Natural killer cell (primary cell): ENCODE results near the gene HHIP. TPM values are rescaled to one million over a fixed set of nuclear protein-coding genes. Genes with fewer than 3 reads are reported as not detected.

Experiments
- ATAC-seq, 3 donors: fragments of 150-1000 bp in 2 of 3; fragments of 200-7000 bp in 1 of 3; cut with Tn5 transposase; 1 replicate in 1 of 3; 2 replicates in 2 of 3; pipeline ENCODE4 v1.10.0; 2021; ENCODE audit warnings: mild to moderate bottlenecking in 2 of 3, moderate library complexity in 2 of 3
- DNase-seq, 2 donors: peaks; one replicate each; pipeline versions ENCODE4 v3.0.0 to v3.0.0-alpha.2; 2013 to 2021; ENCODE audit warnings: mixed read lengths in 1 of 2
- H3K27ac ChIP-seq: one replicate; pipeline ENCODE4 v1.5.1; 2013; ENCODE audit warnings: mild to moderate bottlenecking, low read length
- H3K27me3 ChIP-seq: one replicate; pipeline ENCODE4 v1.6.1; 2013; ENCODE audit warnings: low read length; ENCODE audit not compliant: control insufficient read depth, insufficient read depth
- H3K36me3 ChIP-seq: one replicate; pipeline ENCODE4 v1.6.1; 2013; ENCODE audit warnings: low read length; ENCODE audit not compliant: control insufficient read depth, insufficient read depth
- H3K4me1 ChIP-seq: one replicate; pipeline ENCODE4 v1.6.1; 2013; ENCODE audit warnings: low read length; ENCODE audit not compliant: control insufficient read depth, insufficient read depth
- H3K4me3 ChIP-seq: one replicate; pipeline ENCODE4 v1.5.1; 2013; ENCODE audit warnings: low read length
- H3K9me3 ChIP-seq: one replicate; pipeline ENCODE4 v1.6.1; 2013; ENCODE audit warnings: low read length; ENCODE audit not compliant: control insufficient read depth, insufficient read depth
- H3K27ac Mint-ChIP-seq, 2 donors: one replicate each; pipeline ENCODE4 v1.8.0; 2022; ENCODE audit warnings: mild to moderate bottlenecking in 2 of 2, mixed read lengths in 2 of 2, moderate library complexity in 1 of 2
- H3K27me3 Mint-ChIP-seq, 2 donors: one replicate each; pipeline ENCODE4 v1.8.0; 2022; ENCODE audit warnings: low read depth in 2 of 2, mixed read lengths in 2 of 2
- H3K36me3 Mint-ChIP-seq: one replicate; pipeline ENCODE4 v1.8.0; 2022; ENCODE audit warnings: mixed read lengths
- H3K4me1 Mint-ChIP-seq, 2 donors: one replicate each; pipeline ENCODE4 v1.8.0; 2022; ENCODE audit warnings: mixed read lengths in 2 of 2
- H3K4me3 Mint-ChIP-seq: one replicate; pipeline ENCODE4 v1.8.0; 2022; ENCODE audit warnings: mild to moderate bottlenecking, moderate library complexity, mixed read lengths
- H3K9me3 Mint-ChIP-seq, 2 donors: one replicate each; pipeline ENCODE4 v1.8.0; 2022; ENCODE audit warnings: mixed read lengths in 2 of 2
- CTCF ChIP-seq: fragments of 200-600 bp; IDR thresholded peaks from one replicate; pipeline ENCODE4 v1.8.0; 2022; ENCODE audit warnings: antibody characterized with exemption
- WGBS: methylation state at CpG from one replicate; pipeline ENCODE4 v1.1.7; 2013; ENCODE audit warnings: missing lambda C conversion rate; ENCODE audit not compliant: insufficient coverage; 5-methylcytosine and 5-hydroxymethylcytosine counted together
- intact Hi-C: fragments of 100-400 bp; cut with micrococcal nuclease; formaldehyde crosslinking; loops from one replicate; pipeline ENCODE4 v1.14.2; 2022
- total RNA-seq, 4 donors: library from RNA; stranded (reverse); fragments of 120-200 nt in 1 of 4; gene quantifications; one replicate each; pipeline versions ENCODE4 v1.2.3 to v1.2.4, GENCODE V29; 2013 to 2022

HHIP gene
- total RNA-seq, 3 donors from 2014 or later (not counting 1 experiment from before 2014, with no cell fraction given): not detected

GRCh38 chr4:144695721-144696120 lies 49.8 kb downstream of the HHIP start:
- no peak for DNase-seq
- no peak for TF ChIP-seq CTCF
- H3K27me3 ChIP-seq: no peaks in the 10 kb centered on the region
- no peaks in the 10 kb centered on the region for H3K9me3 ChIP-seq
- Mint-ChIP-seq H3K4me1 (no peaks in the 10 kb centered on the region), H3K36me3 (no peaks in the 10 kb centered on the region), H3K9me3 (no peaks in the 10 kb centered on the region), H3K27me3 (no peaks in the 10 kb centered on the region), H3K4me3 (no peak overlapping the region), H3K27ac (no peak overlapping the region)
- 100% methylated on average over 2 of the region's 3 CpGs for WGBS
- H3K4me1 ChIP-seq: no peaks in the 10 kb centered on the region
- no peak overlapping the region for H3K4me3 ChIP-seq
- no peak for ATAC-seq
- no peak overlapping the region for H3K27ac ChIP-seq
- no peaks in the 10 kb centered on the region for H3K36me3 ChIP-seq
- intact Hi-C loops: no loop called here

- no peak overlapping the region for H3K4me3 ChIP-seq
- no peaks in the 10 kb centered on the region for H3K36me3 Mint-ChIP-seq
- H3K27ac Mint-ChIP-seq: no peak overlapping the region
- no peak overlapping the region for H3K27ac ChIP-seq
- H3K4me1 ChIP-seq: no peaks in the 10 kb centered on the region
- no peaks in the 10 kb centered on the region for H3K27me3 ChIP-seq
- H3K4me3 Mint-ChIP-seq: no peak overlapping the region
- intact Hi-C loops: no loop called here
- H3K9me3 Mint-ChIP-seq: no peaks in the 10 kb centered on the region
- H3K36me3 ChIP-seq: no peaks in the 10 kb centered on the region
- no peaks in the 10 kb centered on the region for H3K27me3 Mint-ChIP-seq
- TF ChIP-seq CTCF: no peak
- no peaks in the 10 kb centered on the region for H3K4me1 Mint-ChIP-seq
- H3K9me3 ChIP-seq: no peaks in the 10 kb centered on the region
- ATAC-seq (no peak), DNase-seq (no peak)
These were observed 50.4 kb downstream of the HHIP start for GRCh38 chr4:144696376-144696775.

GRCh38 chr4:144699565-144699964 lies 53.6 kb downstream of the HHIP start:
- DNase-seq (no peak), ATAC-seq (no peak)
- intact Hi-C loops: no loop called here
- no peaks in the 10 kb centered on the region for H3K36me3 ChIP-seq
- Mint-ChIP-seq H3K9me3 (no peaks in the 10 kb centered on the region), H3K4me3 (no peak overlapping the region), H3K4me1 (no peaks in the 10 kb centered on the region), H3K27me3 (no peaks in the 10 kb centered on the region), H3K36me3 (no peaks in the 10 kb centered on the region), H3K27ac (no peak overlapping the region)
- H3K4me3 ChIP-seq: no peak overlapping the region
- no peaks in the 10 kb centered on the region for H3K27me3 ChIP-seq
- WGBS: 88% methylated on average over 2 of the region's 2 CpGs
- H3K4me1 ChIP-seq: no peaks in the 10 kb centered on the region
- H3K27ac ChIP-seq: no peak overlapping the region
- no peak for TF ChIP-seq CTCF
- no peaks in the 10 kb centered on the region for H3K9me3 ChIP-seq

- H3K36me3 Mint-ChIP-seq: no peaks in the 10 kb centered on the region
These were observed 55.8 kb downstream of the HHIP start for GRCh38 chr4:144701683-144702233.

More at GRCh38 chr4:144701683-144702233, 55.8 kb downstream of the HHIP start:
- no peaks in the 10 kb centered on the region for H3K36me3 ChIP-seq
- H3K27ac ChIP-seq: no peak overlapping the region
- no peak overlapping the region for H3K4me3 ChIP-seq
- Mint-ChIP-seq H3K27ac (no peak overlapping the region), H3K9me3 (no peaks in the 10 kb centered on the region), H3K4me3 (no peak overlapping the region), H3K4me1 (no peaks in the 10 kb centered on the region), H3K27me3 (no peaks in the 10 kb centered on the region)
- DNase-seq (no peak), ATAC-seq (no peak)
- no peaks in the 10 kb centered on the region for H3K9me3 ChIP-seq
- H3K27me3 ChIP-seq: no peaks in the 10 kb centered on the region
- intact Hi-C loops: no loop called here
- no peaks in the 10 kb centered on the region for H3K4me1 ChIP-seq
- no peak for TF ChIP-seq CTCF
